NK-92 (cell line): ENCODE data around the gene VILL.
"Not testable (repeated sequence)": the region's sequence is repeated elsewhere in the genome, so short reads cannot be mapped to it uniquely, and the experiment has no call there.

ENCODE experiments used
- DNase-seq: peaks from one replicate; lab custom pipeline; 2025; ENCODE audit not compliant: unreplicated experiment; lab: John Stamatoyannopoulos, UW

VILL gene

DNA sequence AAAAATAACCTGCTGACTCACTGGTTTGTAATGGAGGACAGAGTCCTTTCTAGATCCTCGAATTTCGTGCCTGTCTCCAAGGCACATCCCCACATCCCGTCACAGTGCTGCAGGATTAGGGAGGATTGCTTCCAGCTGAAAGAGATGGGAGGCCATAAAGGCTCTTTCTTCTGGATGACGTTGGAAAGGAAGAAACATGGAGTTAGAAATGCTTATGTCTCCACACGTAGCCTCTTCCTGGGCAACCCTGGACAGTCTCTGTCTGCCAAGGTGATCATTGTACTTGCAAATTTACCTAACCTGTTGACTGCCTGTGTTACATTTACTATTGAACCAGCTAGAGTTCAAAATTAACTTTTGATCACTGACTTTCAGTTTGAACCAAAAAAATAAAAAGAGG is 27.6 kb upstream of the VILL start:
- DNase-seq, result no peak

DNA sequence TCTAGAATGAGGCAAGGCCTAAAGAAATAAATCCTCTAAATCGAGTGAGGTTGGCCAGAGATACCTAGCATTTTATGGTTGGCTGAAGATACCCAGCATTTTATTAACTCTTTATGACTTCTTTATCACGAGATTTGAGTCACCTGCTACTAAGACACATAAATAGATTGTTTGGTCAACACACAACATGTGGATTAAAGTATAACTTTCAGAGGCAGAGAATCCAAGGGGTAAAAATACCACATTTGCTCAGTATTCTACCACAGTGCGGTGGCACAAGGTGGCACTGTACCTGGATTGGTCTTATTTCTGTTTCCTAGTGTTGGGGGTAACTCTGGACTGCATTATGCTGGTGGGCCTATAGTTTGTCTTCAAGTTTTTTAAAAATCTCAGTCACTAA is 27.0 kb upstream of the VILL start:
- no peak for DNase-seq

DNA sequence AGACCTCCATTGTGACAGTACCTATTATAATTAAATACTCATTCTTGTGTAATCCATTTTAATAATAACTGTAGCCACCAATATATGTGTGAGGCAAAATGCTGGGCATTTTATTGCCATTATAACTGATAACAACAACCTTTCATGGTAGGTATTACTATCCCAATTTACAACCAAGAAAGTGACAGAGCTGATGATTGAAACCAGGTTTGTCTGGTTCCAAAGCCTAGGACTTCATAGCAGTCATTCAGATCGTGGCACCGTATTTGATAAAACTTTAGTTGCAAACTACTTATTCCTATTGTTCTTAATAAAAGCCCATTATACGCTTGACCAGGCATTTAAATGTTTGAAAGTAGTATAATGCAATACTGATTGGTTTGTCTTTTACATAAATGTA is 26.4 kb upstream of the VILL start:
- DNase-seq, result no peak

DNA sequence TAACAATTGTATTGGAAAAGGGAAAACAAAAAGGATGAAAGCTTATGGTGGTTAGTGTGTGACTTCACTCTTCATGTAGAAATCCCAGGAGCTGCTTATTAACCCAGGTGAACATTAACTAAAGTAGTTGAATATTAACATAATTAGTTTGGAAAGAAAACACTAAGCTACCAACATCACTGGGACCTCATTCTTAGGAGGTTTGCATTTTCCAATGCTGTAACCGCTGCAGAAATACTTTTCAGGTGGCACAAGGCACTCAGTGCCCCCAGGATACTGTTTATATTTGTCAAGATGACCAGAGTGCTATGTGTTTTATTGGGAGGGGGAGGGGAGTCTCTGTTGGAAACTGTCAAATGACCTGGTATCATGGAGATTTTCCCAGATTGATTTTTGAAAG is 25.9 kb upstream of the VILL start:
- DNase-seq, result no peak

DNA sequence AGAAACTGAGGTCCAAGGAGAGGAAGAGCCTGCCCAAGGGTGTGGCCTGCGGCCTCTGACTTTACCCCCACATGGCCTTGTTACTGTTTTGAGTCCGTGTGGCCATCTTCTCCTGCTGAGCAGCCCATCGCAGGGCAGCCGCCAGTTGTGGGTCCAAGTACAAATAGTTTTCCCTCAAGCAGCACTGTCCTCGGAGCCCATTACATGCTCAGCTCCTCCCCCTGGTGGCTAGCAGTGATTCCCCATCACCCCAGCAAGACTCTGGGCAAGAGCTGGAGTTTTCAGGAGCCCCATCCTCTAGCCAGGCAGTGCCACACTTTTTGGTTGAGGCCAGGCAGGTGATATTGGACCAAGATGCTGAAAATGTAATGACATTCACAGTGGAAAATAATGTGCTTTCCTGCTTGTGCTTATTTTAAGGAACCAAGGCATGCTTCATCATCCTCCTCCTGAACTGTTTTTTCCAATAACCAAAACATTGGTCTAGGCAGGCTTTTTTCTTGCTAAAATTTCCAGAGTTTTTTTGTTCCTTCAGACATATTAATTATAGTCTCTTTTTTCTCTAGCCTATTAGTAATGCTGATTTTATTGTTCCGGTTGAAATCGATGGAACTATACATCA is 23.2 kb upstream of the VILL start:
- DNase-seq, result no peak

DNA sequence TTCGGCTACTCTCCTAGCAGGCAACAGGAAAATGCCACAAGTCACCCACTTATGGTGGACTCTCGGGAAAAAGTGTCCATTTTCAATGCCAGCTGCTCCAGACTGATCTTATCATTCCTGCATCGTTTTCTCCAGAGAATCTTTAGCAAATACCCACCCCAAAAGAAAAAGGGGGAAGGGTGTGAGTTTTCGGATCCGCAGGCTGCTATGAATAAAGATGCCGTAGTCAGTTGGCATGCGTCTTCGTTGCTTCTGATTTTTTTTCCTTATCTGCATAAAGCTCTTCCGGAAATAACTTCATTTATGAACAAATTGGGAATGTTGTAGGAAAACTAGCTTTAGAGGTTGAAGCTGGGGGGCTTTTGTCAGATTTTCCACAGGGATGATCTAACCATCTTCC is 22.4 kb upstream of the VILL start:
- DNase-seq, result no peak

DNA sequence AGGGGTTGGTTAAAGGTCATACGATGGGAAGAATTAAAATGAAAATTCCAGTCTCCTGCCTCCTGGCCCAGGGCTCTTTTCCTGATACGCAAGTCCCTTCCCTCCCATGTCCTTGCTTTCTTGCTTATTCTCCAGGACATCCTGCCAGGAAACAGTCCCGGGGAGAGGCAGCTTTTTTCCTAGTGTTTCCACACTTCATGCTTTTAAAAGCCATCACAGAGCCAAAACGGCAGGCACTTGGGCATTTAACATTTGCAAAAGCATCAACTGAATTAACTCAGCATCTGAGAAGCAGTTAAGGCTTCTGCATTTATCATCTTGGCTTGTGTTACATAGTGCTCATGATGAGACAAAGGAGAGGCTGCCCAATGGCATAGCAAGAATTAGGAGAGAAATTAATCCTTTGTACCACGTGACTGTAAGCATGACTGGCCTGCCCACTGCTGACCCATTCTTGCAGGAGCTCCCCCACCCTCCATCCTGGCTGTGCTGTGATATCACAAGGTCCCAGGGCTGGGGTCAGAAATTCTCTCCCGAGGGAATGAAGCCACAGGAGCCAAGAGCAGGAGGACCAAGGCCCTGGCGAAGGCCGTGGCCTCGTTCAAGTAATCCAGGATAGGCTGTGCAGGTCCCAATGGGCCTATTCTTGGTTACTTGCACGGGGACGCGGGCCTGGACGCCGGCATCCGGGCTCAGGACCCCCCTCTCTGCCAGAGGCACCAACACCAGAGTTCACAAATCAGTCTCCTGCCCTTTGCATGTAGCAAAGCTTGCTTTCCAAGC is 21.6 kb upstream of the VILL start:
- DNase-seq, result no peak

DNA sequence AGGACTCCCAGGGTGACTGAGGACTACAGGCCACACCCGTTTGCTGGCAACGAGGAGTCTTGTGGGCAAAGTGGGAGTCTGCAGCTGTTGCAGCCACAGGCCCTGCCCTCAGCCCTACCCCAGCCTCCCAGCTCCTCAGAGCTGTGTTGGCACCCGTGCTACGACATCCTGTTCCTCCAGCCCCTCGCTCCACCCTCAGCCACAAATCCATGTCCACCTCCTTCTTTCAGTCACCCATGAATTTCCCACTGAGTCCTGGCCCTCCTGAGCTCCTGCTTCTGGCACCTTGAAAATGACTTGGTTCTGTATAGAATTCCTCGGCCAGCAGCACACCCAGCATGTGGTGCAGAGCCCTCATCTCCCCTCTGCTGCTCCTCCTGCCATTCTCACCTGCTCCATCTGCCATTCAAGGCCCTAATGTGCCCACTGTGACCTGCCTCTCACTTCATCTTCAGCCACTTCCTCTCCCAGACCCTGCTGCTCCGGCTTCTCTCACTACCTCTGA is 20.9 kb upstream of the VILL start:
- DNase-seq, result no peak

DNA sequence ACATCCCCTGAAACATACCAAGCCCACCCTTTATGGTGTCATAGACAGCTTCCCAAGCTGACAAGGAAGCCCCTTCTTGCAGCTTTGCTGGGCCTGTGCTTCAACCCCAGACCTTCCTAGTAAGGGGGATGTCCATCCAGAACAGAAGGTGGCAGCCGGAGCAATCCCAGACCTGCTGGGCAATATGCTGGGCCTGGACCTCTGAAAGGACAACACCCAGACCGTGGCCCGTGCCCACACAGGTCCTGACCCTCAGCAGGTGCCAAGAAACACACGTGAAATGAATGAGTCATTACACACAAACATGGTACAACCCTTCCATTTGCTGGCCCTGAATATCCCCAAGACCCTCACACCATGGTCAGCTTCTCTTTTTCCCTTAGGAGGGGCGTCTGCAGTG is 19.8 kb upstream of the VILL start:
- DNase-seq, result no peak

DNA sequence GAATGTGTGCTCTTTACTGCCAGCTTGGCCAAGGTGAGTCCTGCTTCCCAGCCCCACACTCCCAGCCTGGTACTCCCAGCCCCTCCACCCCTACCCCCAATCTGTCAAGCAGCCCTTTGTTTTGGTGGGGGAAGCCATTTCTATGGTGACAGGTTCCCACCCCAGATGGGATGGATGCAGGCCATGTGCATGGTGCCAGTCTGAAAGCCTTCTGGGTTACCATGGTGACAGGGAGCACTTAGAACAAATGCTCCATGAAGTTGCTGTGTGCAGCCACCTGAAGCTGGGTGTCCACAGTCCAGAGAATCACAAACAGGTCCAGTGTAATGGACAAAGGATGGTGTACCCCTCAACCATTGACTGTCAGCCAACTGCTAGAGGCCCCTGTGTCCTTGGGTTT is 19.1 kb upstream of the VILL start:
- no peak for DNase-seq

DNA sequence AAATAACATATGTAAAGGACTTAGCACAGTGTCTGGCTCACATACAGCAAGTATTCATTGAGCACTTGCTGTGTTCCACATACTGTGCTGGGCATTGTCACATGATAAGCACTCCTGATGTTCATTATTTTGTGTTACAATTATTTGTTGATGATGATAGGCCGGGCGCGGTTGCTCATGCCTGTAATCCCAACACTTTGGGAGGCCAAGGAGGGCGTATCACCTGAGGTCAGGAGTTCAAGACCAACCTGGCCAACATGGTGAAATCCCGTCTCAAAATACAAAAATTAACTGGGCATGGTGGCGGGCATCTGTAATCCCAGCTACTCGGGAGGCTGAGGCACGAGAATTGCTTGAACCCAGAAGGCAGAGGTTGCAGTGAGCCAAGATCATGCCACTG is 18.5 kb upstream of the VILL start:
- DNase-seq, result not testable (repeated sequence)

DNA sequence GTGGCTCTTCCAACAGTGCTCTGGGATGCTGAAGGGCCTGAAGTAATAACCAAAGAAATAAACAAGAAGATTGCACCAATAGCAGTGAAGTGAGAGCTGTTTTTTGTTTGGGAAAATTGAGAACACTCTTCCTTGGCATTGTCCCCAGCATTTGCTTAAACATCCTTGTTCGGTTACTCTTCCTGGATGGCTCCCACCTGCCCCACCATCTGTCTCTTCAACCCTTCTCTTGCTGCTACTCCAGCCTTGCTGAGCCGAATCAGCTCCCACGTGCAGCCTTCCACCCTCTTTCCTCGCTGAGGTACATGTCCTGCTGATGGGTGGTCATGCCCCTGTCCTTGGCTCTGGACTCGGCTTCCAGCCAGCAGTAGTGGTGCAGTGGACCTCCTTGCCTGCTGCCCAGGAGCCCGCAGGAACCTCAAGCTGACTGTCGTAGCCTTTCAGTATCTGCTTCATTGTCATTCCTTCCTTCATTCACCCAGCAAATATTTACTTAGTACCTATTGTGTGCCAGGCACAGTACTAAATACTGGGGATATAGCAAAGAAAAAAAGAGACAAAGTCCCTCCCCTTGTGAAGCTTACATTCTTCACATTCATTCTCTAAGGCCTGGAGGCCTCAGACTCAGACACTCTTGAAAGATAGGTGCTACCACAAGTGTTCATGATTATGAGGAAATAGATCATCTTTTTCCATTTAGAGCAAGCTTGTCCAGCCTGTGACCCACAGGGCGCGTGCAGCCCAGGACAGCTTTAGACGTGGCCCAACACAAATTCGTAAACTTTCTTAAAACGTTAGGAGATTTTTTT is 17.1 kb upstream of the VILL start:
- no peak for DNase-seq

DNA sequence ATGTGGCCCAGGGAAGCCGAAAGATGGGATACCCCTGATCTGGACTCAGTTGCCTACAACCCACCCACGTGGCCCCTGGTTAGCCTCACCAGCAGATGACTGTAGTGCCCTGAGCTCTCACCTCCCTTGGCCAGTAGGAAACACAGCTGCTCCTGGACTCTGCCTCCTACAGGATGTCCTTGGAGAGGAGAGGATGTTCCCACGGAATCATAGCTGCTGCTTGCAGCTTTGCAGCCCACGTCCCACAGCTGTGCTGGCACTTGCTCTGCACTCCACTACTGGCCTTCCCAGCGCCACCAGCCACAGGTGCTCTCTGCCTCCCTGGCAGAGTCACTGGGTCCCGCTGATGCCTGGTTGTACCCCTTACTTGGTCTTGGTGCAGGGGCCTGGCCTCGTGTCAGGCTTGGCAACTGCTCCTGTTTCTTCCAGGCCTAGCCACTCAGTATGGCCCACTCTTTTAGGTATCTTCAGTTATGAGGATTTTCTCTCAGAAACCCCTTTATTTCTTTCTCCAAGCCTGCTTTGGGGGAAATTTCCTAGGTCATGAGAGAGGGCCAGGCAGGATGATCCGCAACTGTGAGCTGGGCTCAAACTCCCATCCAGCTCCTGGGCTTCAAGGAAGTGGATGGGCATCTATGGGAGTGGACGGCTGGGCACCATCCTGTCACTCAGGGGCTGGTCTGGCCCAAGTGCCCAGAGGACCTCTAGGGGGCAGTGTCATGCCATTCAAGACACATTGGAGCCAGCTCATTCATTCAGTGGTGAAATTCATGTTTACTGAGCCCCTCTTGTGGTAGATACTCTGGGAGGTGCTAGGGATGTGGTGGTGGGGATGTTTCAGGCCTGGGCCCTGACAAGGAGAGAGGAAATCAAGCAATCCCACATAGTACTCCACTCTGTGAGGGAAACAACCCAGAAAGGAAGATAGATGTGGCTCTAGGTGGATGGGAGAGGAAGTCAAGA is 16.2 kb upstream of the VILL start:
- no peak for DNase-seq

DNA sequence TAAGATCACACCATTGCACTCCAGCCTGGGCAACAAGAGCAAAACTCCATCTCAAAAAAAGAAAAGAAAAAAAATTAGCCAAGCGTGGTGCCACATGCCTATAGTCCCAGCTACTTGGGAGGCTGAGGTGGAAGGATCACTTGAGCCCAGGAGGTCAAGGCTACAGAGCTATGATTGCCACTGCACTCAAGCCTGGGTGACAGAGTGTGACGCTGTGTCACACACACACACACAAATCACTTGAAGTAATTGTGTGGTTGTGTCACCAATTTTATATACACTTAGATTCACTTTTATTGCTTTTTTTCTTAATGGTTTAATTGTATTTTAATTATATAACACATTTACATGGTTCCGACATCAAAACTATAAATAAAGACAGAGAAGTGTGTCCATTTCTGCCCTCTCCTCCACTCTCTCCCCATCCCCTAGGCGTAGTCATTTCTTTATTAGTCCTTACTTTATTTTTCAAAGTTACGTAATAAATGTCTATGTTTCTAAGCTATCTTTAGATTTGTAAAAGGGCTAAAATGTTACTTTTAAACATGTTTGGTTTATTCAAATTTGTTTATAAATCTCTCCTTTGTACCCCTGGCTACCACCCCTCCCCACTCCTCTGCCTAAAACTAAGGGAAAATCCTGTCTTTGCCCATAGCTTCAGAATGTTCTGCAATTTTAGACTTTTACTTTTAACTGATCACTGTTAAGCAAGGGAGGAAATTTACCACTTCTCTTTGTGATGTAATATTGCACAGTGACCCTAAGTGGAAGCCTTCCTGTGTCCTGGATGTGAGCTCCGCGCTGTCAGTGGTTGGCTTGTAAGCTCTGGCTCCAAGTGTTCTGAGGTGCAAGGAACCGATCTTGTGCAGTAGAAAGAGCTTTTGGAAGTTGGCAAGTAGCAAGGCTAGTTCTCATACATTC is 10.8 kb upstream of the VILL start:
- DNase-seq, result no peak

DNA sequence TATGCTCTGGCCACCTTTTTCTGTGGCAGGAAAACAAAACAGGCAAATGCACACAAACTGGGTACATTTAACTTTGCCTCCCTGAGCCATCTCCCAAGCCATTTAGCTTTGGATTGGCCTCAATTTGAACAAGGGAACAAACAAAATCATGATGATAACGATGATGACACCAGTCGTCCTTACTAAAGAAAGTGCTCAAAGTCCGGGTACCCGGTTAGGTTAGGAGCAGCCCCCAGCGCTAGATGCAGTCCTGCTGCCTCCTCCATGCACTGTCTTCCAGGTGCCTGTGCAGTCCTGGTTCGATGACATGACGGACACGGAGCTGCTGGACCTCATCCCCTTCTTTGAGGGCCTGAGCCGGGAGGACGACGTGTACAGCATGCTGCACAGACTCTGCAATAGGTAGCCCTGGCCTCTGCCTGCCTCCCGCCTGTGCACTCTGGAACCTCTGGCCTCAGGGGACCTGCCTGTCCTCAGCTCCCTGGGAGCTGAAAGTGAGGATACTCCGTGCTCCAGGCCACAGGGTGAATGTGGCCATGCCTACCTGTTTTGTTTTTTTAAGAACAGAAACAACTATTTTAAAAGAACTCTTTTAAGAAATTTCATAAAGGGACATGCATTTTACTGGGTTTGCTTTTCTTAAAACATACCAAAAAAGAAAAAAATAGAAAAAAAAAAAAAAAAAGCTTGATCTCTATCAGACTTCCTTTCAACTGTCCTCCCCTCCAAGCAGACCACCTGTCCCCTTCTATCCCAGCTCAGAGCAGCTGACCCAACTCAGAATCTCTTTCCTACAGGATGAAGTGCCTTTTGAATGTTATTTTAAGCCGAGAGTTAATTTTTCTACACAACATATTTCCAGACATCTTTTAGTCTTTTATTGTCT is 9.9 kb upstream of the VILL start:
- DNase-seq, result no peak

DNA sequence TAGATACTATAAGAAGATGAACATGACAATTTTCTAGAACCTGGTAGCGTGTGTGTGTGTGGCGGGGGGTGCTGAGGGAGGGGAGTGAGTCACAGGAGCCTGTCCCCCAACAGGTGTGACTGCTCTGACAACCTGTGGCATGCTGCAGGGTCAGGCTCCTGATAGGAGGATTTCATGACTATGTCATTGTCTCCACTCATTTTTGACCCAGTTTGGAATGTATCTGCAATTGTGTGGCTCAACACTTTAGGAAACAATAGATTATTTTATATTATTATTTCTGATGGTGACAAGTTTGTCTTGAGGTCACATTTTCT is 9.3 kb upstream of the VILL start:
- no peak for DNase-seq

DNA sequence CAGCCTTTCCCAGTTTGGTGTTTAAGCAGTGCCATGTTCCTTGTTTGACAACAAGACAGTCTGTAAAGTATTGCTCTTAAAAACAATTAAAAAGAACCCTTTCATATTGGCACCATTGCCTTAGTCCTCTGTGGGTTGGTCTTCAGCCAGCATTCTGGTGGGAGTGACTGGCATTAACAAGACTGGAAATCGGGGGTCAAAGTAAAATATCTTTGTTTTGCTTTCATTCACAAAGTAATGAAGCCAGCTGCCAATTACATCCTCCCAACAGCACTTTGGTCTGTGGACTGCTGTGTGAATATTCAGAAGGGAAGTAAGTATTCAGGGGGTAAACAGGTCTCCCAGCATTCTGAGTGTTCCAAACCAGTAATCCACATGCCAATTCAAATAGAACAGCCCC is 8.3 kb upstream of the VILL start:
- DNase-seq, result no peak

DNA sequence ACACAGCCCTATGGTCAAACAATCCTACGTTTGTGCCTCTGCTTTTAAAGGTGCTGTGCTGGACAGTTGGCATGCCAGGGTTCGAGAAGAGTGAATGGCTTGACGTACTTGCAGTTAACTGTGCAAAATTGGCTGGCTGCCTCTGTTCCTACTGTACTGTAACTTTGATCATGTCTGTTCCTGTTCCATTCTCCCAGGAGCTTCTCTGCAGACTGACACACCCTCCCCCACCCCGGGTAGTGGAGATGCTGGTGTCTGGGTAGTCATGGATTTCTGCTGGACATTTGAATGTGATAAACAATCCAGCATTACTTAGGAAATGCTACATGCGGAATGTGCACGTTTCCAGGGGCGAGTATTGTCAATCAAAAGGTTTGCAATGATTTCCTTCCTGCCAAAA is 6.5 kb upstream of the VILL start:
- no peak for DNase-seq

DNA sequence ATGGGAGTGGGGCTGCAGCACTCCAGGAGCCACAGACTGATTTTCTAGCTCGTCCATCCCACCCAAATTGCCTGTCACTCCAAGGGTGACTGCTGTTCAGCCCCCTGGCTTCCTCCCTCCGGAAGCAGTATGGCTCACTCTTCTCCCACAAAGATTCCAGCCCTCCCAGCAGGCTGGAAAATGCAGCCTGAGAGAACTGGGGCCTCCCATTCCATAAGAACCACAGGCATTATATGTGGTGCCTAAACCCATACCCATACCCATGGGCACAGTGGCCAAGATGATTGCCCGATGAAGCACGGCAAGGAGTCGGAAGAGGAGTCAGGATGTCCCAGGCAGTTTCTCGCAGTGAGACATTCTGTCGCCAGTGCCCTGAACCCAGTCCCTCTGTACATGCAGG is 6.0 kb upstream of the VILL start:
- DNase-seq, result no peak
